Ishikawa (cell line): Measurements from ENCODE around the gene NKIRAS1.

Source experiments
- CEBPB ChIP-seq: IDR thresholded peaks from 2 replicates; pipeline ENCODE4 v1.6.1; 2012
- CREB1 ChIP-seq: IDR thresholded peaks from 2 replicates; pipeline ENCODE4 v1.6.1; 2012; ENCODE audit warnings: low read depth
- EGR1 ChIP-seq: IDR thresholded peaks from 2 replicates; pipeline ENCODE4 v1.6.1; 2012
- EP300 ChIP-seq: IDR thresholded peaks from 2 replicates; pipeline ENCODE4 v1.6.1; 2012; ENCODE audit warnings: borderline replicate concordance
- FOXM1 ChIP-seq: IDR thresholded peaks from 2 replicates; pipeline ENCODE4 v1.6.1; 2012; ENCODE audit warnings: low read depth, borderline replicate concordance
- MAX ChIP-seq: IDR thresholded peaks from 2 replicates; pipeline ENCODE4 v1.6.1; 2012
- RAD21 ChIP-seq: IDR thresholded peaks from 2 replicates; pipeline ENCODE4 v1.6.1; 2012; ENCODE audit warnings: low read depth
- REST ChIP-seq: IDR thresholded peaks from 2 replicates; pipeline ENCODE4 v1.6.1; 2012; ENCODE audit warnings: low read depth, mild to moderate bottlenecking
- TAF1 ChIP-seq: IDR thresholded peaks from 2 replicates; pipeline ENCODE4 v1.6.1; 2012; ENCODE audit warnings: low read depth, mild to moderate bottlenecking
- TEAD4 ChIP-seq: IDR thresholded peaks from 2 replicates; pipeline ENCODE4 v1.6.1; 2012
- USF1 ChIP-seq: IDR thresholded peaks from 2 replicates; pipeline ENCODE4 v1.6.1; 2012
- YY1 ChIP-seq: IDR thresholded peaks from 2 replicates; pipeline ENCODE4 v1.6.1; 2012; ENCODE audit warnings: low read depth

GRCh38 chr3:23872330-23872729, 44.5 kb downstream of the NKIRAS1 start:
- TF ChIP-seq CEBPB (no peak), YY1 (no peak), TAF1 (no peak), TEAD4 (no peak), MAX (no peak), CREB1 (no peak), REST (no peak), EGR1 (no peak), FOXM1 (no peak), RAD21 (no peak), USF1 (no peak), EP300 (no peak)
